Stimulated activated CD4-positive, alpha-beta T cell treated with anti-CD3 and anti-CD28 coated beads, Interleukin-4, amount 100 ng/mL, for 48 hours (primary cell): ENCODE measurements around the gene PGAP3.

Experiments used
- DNase-seq, 2 donors: peaks; one replicate each; pipeline ENCODE4 v3.0.0-alpha.2; 2020; ENCODE audit warnings: low read depth in 2 of 2

The PGAP3 gene

DNA sequence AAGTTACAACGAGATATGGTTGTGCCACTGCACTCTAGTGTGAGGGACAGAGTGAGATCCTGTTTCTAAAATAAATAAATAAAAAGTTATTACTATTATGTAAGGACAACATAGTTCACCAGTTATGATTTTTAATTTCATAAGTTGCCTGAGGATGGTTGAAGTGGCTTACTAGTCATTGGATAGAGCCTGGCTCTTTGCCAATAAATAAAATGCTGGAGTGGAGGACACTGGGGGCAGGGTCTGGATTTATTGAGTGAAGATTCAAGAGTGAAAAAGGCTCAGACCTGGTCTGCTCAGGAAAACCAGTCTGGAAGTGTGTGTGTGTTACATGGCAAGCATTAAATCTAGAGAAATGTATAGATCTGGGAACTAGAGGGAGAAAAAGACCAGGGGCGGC, 48.8 kb downstream of the PGAP3 start:
- no peak for DNase-seq

GRCh38 chr17:39638317-39638716, 49.5 kb downstream of the PGAP3 start:
- DNase-seq: no peak

DNA sequence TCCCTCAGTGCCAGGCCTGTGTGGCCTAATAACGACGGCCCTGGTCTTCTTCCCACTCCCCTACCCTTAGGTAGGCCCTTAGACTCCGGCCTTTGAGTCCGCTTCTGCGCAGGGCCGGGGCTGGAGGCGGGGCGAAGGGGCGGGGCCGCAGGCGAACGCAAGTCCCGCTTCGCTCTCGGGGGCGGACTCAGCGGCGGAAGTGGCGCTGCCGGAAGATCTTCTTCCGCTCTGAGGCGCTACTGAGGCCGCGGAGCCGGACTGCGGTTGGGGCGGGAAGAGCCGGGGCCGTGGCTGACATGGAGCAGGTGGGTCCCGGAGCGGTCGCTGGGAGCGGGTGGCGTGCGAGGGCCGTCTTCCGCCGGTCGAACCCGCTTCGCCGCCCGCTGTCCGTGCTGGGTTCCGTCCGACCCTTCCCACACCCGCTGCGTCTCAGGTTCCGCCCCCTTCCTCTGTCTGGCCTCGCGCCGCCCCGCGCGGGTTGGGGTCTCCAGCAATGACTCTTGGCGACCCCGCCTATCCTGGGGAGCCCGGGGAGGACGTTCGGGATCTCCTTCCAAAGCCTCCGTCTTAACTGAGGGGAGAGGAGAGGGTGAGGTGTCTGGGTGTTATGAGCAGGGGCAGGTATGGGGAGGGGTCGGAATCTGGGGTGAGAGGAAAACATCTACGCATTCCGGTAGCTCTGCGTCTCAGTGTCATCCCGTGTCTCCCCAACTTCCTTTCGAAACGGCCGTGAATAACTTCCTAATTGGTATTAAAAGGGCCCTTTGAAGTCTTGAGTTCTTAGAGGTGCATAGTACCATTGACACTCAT, 50.7 kb downstream of the PGAP3 start, which contains the start of gene STARD3:
Gene STARD3, plus strand, starts transcription at position 218 of the 810 bp plus-strand sequence. CDS start 16,388 bp downstream, outside the sequence.
- peak; percentile 88 to 91 for DNase-seq

- DNase-seq: no peak
These were observed 51.3 kb downstream of the PGAP3 start for GRCh38 chr17:39636587-39636926.

DNA sequence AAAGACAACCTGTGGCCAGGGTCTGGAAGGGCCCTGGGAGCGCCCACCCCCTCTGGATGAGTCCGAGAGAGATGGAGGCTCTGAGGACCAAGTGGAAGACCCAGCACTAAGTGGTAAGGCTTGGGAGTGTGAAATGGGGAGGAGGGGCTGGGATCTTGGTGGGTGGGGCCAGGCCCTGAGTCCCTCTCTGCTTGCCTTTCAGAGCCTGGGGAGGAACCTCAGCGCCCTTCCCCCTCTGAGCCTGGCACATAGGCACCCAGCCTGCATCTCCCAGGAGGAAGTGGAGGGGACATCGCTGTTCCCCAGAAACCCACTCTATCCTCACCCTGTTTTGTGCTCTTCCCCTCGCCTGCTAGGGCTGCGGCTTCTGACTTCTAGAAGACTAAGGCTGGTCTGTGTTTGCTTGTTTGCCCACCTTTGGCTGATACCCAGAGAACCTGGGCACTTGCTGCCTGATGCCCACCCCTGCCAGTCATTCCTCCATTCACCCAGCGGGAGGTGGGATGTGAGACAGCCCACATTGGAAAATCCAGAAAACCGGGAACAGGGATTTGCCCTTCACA, 52.2 kb downstream of the PGAP3 start:
- DNase-seq: no peak

DNA sequence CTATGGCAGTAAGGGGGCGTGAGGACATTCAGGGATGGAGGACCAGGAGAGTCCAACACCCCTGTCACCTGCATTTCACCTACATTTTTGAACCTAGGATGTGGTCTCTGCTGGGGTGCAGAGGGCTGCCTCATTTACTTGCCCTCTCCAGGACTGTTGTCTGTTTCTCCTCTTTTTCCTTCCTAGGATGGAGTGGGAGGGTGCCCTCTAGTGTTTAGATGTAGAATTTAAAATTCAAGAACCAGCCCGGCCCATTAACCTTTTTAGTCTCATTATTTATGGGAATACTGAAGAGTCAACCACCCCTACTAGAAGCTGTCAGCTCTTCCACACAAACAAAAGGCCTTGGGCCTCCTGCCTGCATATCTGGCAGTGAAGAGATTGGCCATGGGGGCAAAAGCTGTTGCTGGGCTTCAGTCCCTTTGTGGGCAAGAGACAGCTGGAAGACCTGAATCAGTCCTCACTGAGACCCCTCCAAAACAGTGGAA, 53.4 kb downstream of the PGAP3 start:
- DNase-seq: no peak

DNA sequence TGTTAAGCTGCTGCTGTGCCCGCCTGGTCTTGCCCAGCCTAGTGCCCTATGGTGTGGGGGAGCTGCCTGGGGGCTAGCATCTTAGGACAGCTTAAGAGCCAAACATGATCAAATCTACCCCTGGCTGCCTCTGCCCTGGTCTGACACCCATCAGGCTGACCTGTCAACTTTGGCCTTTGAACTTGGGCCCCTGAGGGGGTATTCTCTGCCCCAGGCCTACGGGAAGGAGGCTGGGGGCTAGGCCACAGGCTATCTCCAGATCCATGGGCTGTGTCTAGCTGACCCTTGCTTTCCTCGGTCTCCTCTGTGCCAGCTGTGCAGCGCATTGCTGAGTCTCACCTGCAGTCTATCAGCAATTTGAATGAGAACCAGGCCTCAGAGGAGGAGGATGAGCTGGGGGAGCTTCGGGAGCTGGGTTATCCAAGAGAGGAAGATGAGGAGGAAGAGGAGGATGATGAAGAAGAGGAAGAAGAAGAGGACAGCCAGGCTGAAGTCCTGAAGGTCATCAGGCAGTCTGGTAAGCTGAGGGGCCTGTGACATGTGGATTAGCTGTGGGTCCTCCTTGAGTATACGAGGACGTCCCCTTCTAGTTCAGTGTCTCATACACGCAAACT, 54.2 kb downstream of the PGAP3 start:
- no peak for DNase-seq

- no peak for DNase-seq
These were observed 55.5 kb downstream of the PGAP3 start for GRCh38 chr17:39632153-39632941.

- no peak for DNase-seq
These were observed 56.5 kb downstream of the PGAP3 start for GRCh38 chr17:39631403-39631802.

DNA sequence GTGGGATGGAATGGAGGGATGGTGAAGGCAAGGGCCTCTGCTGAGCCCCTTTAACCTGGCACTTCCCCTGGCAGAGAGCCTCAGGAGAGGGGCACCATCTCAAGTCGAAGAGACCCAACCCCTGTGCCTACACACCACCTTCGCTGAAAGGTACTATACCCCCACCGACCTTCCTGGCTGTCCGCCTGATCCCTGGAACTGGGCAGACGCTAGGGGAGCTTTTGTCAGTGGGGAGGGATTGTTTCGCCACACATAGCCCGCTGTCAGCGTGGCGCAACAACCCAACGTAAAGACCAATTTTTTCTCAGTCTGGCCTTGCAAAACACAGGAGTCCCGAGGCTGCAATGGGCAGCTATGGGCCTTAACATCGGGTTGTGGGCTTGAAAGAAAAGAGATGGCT, 58.0 kb downstream of the PGAP3 start:
- no peak for DNase-seq

- DNase-seq: no peak
These were observed 58.4 kb downstream of the PGAP3 start for GRCh38 chr17:39629494-39629880.

DNA sequence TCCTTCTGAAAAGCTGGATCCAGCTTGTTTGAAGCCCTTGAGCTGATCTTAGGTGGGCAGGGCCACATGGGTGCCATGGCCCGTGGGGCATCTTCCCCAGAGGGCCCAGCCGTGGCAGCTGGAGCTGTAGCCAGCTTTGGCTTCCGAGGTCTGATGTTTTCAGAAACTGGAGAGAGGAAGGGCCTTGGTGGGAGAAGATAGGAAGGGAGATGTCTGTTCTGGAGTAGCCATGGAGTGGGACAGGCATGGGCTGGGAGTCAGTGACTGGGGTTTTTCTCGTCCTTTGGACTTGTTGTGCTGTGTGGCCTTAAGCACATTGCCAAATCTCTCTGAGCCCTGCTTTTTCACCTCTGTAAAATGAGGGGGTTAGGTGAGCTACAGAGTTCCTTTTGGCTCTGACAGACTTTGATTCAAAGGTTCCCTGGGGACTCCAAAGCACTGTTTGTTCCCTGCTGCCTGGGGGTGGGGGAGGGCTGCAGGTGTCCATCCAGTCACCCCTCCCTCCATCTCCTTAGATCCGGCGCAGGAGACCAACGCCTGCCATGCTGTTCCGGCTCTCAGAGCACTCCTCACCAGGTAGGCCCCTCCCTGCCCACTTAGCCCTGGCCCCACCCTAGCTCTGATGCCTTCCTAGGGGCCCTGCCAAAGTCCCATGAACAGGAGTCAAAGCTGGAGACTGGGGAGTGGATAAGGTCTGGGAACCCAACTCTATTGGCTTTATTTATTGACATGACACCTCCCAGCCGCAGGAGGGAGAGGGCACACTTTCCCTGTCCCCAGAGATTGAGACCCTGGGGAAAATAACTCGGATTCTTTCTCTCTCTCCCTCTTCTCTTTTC, 59.0 kb downstream of the PGAP3 start:
- no peak for DNase-seq

DNA sequence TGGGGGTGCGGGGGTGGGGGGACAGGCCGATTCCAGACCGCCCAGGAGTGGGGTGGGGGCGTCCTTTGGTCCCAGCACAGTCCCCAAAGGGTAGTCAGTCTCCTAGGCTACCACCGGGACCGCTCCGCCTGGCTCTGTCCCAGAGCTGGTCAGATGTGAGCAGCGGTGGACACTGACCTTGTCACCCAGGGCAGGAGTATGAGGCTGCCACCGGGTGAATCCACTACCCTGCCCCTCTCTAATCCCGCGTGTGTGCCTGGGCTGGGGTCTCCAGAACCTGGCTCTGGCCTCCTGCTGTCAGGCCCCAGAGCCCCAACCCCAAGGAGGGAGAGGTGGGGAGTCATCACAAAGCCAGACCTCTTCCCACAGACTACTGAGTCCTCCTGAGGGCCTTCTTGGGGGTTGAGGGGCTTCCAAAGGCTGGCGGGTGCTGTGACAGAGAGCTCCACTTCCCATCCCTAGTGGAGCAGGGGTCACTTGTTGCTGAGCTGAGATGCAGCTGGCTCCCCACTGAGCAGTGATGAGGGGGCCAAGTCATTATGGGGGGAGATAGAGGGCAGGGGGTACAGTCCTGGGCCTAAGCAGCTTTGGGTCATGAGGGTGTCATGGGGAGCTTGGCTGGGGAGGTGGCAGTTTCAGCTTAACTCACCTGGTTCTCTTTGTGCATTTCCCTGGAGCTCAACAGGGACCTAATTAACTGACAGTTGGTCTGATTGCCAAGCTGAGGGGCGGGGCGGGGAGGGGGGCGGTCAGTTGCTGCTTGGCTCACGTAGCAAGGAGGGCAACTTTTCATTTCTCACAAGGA, 59.9 kb downstream of the PGAP3 start:
- DNase-seq: no peak

DNA sequence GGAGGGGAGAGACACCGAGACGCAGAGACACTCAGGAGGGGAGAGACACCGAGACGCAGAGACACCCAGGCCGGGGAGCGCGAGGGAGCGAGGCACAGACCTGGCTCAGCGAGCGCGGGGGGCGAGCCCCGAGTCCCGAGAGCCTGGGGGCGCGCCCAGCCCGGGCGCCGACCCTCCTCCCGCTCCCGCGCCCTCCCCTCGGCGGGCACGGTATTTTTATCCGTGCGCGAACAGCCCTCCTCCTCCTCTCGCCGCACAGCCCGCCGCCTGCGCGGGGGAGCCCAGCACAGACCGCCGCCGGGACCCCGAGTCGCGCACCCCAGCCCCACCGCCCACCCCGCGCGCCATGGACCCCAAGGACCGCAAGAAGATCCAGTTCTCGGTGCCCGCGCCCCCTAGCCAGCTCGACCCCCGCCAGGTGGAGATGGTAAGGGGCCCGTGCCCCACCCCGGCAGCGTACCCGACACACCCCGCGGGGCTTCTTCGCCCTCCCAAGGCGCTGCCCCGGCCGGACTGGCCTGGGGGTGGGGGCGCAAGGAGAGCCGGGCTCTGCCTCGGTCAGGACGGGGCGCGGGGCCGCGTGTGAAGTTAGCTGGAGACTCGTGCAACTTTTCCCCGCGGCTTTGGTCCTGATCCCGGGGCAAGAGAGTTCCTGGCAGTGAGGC, 60.7 kb downstream of the PGAP3 start:
- DNase-seq: no peak

GRCh38 chr17:39626171-39627046, 61.4 kb downstream of the PGAP3 start, which contains the start of gene PPP1R1B:
TSS of gene PPP1R1B (plus strand) at chr17:39626952. CDS start at chr17:39627393, 441 bp downstream.
- no peak for DNase-seq

DNA sequence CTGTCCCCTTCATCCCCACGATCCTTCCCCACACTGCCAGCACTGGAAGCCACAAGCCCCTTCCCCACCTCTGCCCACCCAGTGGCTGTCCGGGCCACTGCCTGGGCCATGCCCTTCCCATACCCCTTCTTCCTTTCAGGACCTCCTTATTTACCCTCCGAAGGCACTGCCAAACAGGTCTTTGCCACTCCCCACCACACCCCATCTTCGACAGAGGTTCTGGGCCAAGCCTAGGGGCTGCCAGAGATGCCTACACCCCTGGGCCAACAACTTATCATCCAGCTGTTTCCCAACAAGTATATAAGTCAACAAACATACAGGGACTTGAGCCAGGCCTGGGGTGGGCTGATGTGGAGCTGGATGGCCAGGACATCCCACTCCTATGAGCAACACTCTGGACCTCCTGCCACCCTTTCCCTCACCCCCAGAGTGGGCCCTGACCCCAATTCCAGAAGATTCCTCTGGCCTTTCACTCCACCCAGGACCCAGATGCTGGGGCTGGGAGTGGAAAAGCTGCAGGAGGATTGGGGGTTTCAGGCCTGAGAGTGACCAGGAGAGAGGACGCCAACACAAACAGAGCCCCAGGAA, 62.6 kb downstream of the PGAP3 start:
- no peak for DNase-seq

GRCh38 chr17:39624313-39624712, 63.5 kb downstream of the PGAP3 start:
- DNase-seq: no peak

DNA sequence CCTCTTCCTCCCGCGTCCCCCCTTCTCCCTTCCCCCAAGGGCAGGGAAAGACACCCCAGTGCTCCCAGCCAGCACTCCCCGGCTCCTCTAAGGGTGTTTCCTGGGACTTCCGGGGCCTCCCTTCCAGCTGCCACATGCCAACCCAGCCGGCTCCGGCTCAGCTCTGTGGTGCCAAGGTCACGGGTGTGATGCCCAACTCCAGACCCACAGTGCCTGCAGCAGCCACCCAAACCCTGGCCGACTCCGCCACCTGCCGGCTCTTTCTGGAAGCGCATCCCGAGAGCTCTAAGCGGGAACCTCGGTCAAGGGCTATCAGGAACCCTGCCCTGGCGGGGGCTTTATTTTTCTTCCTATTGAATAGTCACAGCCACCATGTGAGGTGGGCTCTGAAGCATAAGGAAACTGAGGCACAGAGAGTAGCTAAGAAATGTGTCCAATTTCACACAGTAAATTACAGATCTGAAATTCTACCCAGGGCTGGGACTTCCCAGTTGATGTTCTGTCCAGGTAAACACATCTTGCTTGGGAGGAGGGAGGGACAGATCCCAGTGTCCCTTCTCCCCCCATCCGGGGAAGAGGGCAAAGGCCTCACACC, 64.4 kb downstream of the PGAP3 start:
- peak; percentile 81 to 91 for DNase-seq
